Vagina (tissue), 2 donors: ENCODE results near the gene SLC30A4.

ENCODE experiments used
- CTCF ChIP-seq, 3 experiments: fragments of 450-650 bp in 2 of 3; fragments of 200-600 bp in 1 of 3; sonication (generic) in 1 of 3; IDR thresholded peaks; one replicate each; pipeline ENCODE4 v1.5.1; 2017 to 2019; ENCODE audit warnings: antibody characterized with exemption in 3 of 3, mild to moderate bottlenecking in 2 of 3, moderate library complexity in 2 of 3
- POLR2AphosphoS5 ChIP-seq, 2 donors: sonication (generic); formaldehyde crosslinking; IDR thresholded peaks; one replicate each; pipeline ENCODE4 v1.9.0; 2017; ENCODE audit warnings: antibody characterized with exemption in 2 of 2, mild to moderate bottlenecking in 2 of 2, low read depth in 1 of 2; ENCODE audit not compliant: insufficient read depth in 1 of 2

DNA sequence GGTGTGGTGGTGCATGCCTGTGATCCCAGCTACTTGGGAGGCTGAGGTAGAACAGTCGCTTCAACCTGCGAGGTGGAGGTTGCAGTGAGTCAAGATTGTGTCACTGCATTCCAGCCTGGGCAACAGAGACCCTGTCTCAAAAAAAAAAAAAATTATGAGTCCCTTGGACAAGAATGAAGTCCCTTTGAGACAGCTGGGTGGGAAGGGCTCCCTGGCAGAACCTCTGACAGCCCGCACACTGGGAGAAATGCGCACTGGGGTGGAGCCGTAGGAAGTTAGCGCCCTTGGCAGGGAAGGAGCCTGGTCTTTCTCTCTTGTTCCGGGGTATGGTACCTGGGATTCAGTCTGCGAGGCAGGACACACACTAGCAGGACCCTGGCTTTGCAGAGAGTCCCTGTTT is 51.4 kb downstream of the SLC30A4 start:
- TF ChIP-seq CTCF (IDR thresholded peaks at IDR 0.05) (no peak), POLR2AphosphoS5 (IDR thresholded peaks at IDR 0.05; ENCODE audit: insufficient read depth in 1 of 2, low read depth in 1 of 2) (no peak)
